CD4-positive, alpha-beta T cell (primary cell): ENCODE results near the gene GSG1L. TPM values are rescaled to one million over a fixed set of nuclear protein-coding genes. Genes with fewer than 3 reads are reported as not detected.

Experiments
- ATAC-seq: fragments of 200-7000 bp; cut with Tn5 transposase; one replicate; pipeline ENCODE4 v1.10.0; 2022; ENCODE audit warnings: mild to moderate bottlenecking; ENCODE audit not compliant: poor library complexity
- CTCF ChIA-PET: fragments of 350-600 bp; sonication (Branson Sonifier 250); formaldehyde crosslinking; loops from one replicate; lab custom pipeline; 2021; ENCODE audit warnings: antibody characterized with exemption, inconsistent platforms; lab: Charles Lee
- POLR2A ChIA-PET: fragments of 350-600 bp; sonication (Branson Sonifier 250); formaldehyde crosslinking; loops from one replicate; lab custom pipeline; 2021; ENCODE audit warnings: antibody characterized with exemption, inconsistent platforms; lab: Charles Lee
- DNase-seq, 14 experiments: peaks; one replicate each; pipeline ENCODE4 v3.0.0-alpha.2; 2013 to 2020; ENCODE audit warnings: mixed read lengths in 2 of 14
- H3K27ac ChIP-seq, 2 donors: one replicate each; pipeline versions ENCODE4 v1.5.1 to v1.7.0; 2013; ENCODE audit warnings: low read length in 2 of 2, low read depth in 1 of 2, mild to moderate bottlenecking in 1 of 2
- H3K27me3 ChIP-seq, 2 experiments: 1 replicate in 1 of 2; 2 replicates in 1 of 2; pipeline versions ENCODE4 v1.6.1 to v1.7.0; 2013; ENCODE audit warnings: low read length in 2 of 2, control low read depth in 1 of 2, mild to moderate bottlenecking in 1 of 2, moderate library complexity in 1 of 2; ENCODE audit not compliant: insufficient read depth in 2 of 2, control insufficient read depth in 1 of 2
- H3K36me3 ChIP-seq: one replicate; pipeline ENCODE4 v1.6.1; 2013; ENCODE audit warnings: low read length, control low read depth; ENCODE audit not compliant: insufficient read depth
- H3K4me1 ChIP-seq: one replicate; pipeline ENCODE4 v1.6.1; 2013; ENCODE audit warnings: low read length, control low read depth; ENCODE audit not compliant: insufficient read depth
- H3K4me3 ChIP-seq: one replicate; pipeline ENCODE4 v1.5.1; 2013; ENCODE audit warnings: mild to moderate bottlenecking, low read length, moderate library complexity
- H3K9me3 ChIP-seq, 2 experiments: 1 replicate in 1 of 2; 2 replicates in 1 of 2; pipeline versions ENCODE4 v1.6.1 to v1.7.0; 2013; ENCODE audit warnings: low read length in 2 of 2, mild to moderate bottlenecking in 2 of 2, control low read depth in 1 of 2, moderate library complexity in 1 of 2; ENCODE audit not compliant: control insufficient read depth in 1 of 2, insufficient read depth in 1 of 2
- H3K27ac Mint-ChIP-seq: one replicate; pipeline ENCODE4 v1.8.0; 2020; ENCODE audit warnings: mixed read lengths
- H3K27me3 Mint-ChIP-seq: one replicate; pipeline ENCODE4 v1.8.0; 2021; ENCODE audit warnings: mixed read lengths
- H3K36me3 Mint-ChIP-seq: one replicate; pipeline ENCODE4 v1.8.0; 2021; ENCODE audit warnings: low read depth, mixed read lengths
- H3K4me1 Mint-ChIP-seq: one replicate; pipeline ENCODE4 v1.8.0; 2021; ENCODE audit warnings: low read depth, mixed read lengths
- H3K4me3 Mint-ChIP-seq: one replicate; pipeline ENCODE4 v1.8.0; 2020; ENCODE audit warnings: mild to moderate bottlenecking, mixed read lengths
- H3K9me3 Mint-ChIP-seq: one replicate; pipeline ENCODE4 v1.8.0; 2020; ENCODE audit warnings: mixed read lengths
- CTCF ChIP-seq: fragments of 200-600 bp; IDR thresholded peaks from one replicate; pipeline ENCODE4 v1.8.0; 2022; ENCODE audit warnings: antibody characterized with exemption, mild to moderate bottlenecking
- intact Hi-C, 2 experiments: fragments of 100-400 bp; cut with DNase I in 1 of 2; cut with micrococcal nuclease in 1 of 2; formaldehyde crosslinking; loops; one replicate each; pipeline versions ENCODE4 v1.15.1 to v1.9.0; 2023 to 2025; cut with DNase I, micrococcal nuclease
- total RNA-seq, 174 experiments: library from RNA in 2 of 174; stranded (reverse) in 2 of 174; gene quantifications; one replicate each; pipeline ENCODE4 v1.2.3 and lab custom pipeline; 2021 to 2026

Gene GSG1L
- total RNA-seq, 2 experiments from 2014 or later: not detected

GRCh38 chr16:27961296-27961620, 102.3 kb downstream of the GSG1L start:
- ChIA-PET POLR2A (no interaction called here), CTCF (no interaction called here)
- H3K4me1 Mint-ChIP-seq: no peaks in the 10 kb centered on the region
- no peak overlapping the region for H3K27ac Mint-ChIP-seq
- DNase-seq (no peak), ATAC-seq (no peak)
- no peaks in the 10 kb centered on the region for H3K36me3 Mint-ChIP-seq
- peaks cover 23% of the 10 kb centered on the region for H3K27me3 Mint-ChIP-seq
- Histone ChIP-seq H3K36me3 (no peaks in the 10 kb centered on the region), H3K4me1 (no peaks in the 10 kb centered on the region), H3K4me3 (no peak overlapping the region), H3K27ac (no peak overlapping the region), H3K27me3 (peaks cover 6 to 11% of the 10 kb centered on the region in 2 experiments), H3K9me3 (peaks cover 7 to 26% of the 10 kb centered on the region in 2 experiments)
- TF ChIP-seq CTCF: no peak
- peaks cover 6% of the 10 kb centered on the region for H3K9me3 Mint-ChIP-seq
- H3K4me3 Mint-ChIP-seq: no peak overlapping the region
- intact Hi-C loops: no loop called here

GRCh38 chr16:27960619-27961295, 102.8 kb downstream of the GSG1L start:
- ChIA-PET POLR2A (no interaction called here), CTCF (no interaction called here)
- Mint-ChIP-seq H3K4me3 (no peak overlapping the region), H3K36me3 (no peaks in the 10 kb centered on the region), H3K27me3 (peaks cover 23% of the 10 kb centered on the region), H3K4me1 (no peaks in the 10 kb centered on the region), H3K9me3 (peaks cover 6% of the 10 kb centered on the region), H3K27ac (no peak overlapping the region)
- no peak overlapping the region for H3K27ac ChIP-seq
- ATAC-seq (no peak), DNase-seq (no peak)
- H3K36me3 ChIP-seq: no peaks in the 10 kb centered on the region
- peaks cover 9 to 28% of the 10 kb centered on the region in 2 experiments for H3K9me3 ChIP-seq
- H3K4me1 ChIP-seq: no peaks in the 10 kb centered on the region
- H3K27me3 ChIP-seq: peaks cover 6 to 10% of the 10 kb centered on the region in 2 experiments
- no peak overlapping the region for H3K4me3 ChIP-seq
- TF ChIP-seq CTCF: no peak
- intact Hi-C loops: no loop called here

GRCh38 chr16:27959914-27960313, 103.6 kb downstream of the GSG1L start:
- Histone ChIP-seq H3K27me3 (peaks cover 6% of the 10 kb centered on the region in 2 experiments), H3K4me3 (no peak overlapping the region), H3K27ac (no peak overlapping the region), H3K4me1 (no peaks in the 10 kb centered on the region), H3K9me3 (peaks cover 18 to 30% of the 10 kb centered on the region in 2 experiments), H3K36me3 (no peaks in the 10 kb centered on the region)
- DNase-seq (no peak), ATAC-seq (no peak)
- no peak for TF ChIP-seq CTCF
- H3K9me3 Mint-ChIP-seq: peaks cover 10% of the 10 kb centered on the region
- intact Hi-C loops: loop anchor here in 1 of 2 experiments (5.0 kb wide), 1 partner anchor 262 kb away; no protein-coding TSS in a partner anchor
- ChIA-PET CTCF (no interaction called here), POLR2A (no interaction called here)
- no peaks in the 10 kb centered on the region for H3K4me1 Mint-ChIP-seq
- H3K4me3 Mint-ChIP-seq: no peak overlapping the region
- H3K27ac Mint-ChIP-seq: no peak overlapping the region
- H3K27me3 Mint-ChIP-seq: peaks cover 25% of the 10 kb centered on the region
- no peaks in the 10 kb centered on the region for H3K36me3 Mint-ChIP-seq
